Measurements from ENCODE around the gene VAV2. TPM values are rescaled to one million over a fixed set of nuclear protein-coding genes. Genes with fewer than 3 reads are reported as not detected.

VAV2 gene
- total and polyA plus RNA-seq, 9 of the 15 experiments (the other 6 are each of a cell fraction or from before 2014, with no cell fraction given), result 0.01 to 2.7 (median 1.0) TPM; not detected in 1

DNA sequence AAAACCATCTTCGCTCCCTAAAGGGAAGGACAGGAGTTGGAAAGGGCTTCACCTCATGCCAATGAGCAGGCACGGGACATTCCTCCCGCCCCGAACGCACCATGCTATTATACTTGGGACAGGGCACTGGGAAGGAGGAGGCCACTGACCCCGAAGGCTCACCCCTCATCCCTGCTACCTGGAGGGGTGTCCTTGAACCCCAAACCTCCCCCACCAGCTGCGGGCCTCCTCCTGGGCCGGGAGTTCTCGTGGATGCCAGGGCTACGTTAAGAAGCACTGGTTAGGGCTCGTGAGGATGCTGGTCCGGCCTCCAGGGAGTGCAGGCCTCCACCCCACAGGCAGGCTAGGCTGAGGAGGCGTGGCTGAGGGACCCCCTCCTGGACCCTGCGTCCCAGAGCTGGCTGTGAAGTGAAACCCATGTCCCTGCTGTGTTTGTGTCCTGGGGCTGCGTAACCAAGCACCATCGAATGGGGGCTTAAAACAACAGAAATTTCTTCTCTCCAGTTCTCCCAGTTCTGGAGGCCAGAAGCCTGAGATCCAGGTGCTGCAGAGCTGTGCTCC lies 142.9 kb downstream of the VAV2 start:
- FAIRE-seq (no peak), ATAC-seq (no peak), DNase-seq (ENCODE audit: extremely low read depth in 1 of 4, low spot score in 3 of 4) (no peak)
- Histone ChIP-seq H3K27ac (ENCODE audit: extremely low read depth, low read depth, low read length) (no peak overlapping the region), H4K20me1 (replicated peaks; ENCODE audit: control insufficient read depth, insufficient read depth, low read length) (peaks cover 23% of the 10 kb centered on the region), H3K9me3 (replicated peaks; ENCODE audit: control insufficient read depth, insufficient read depth, low read depth, low read length) (no peaks in the 10 kb centered on the region), H3K4me3 (no peak overlapping the region), H3K27me3 (ENCODE audit: control insufficient read depth in 2 of 2, insufficient read depth in 2 of 2, low read length in 2 of 2) (peaks cover 12 to 72% of the 10 kb centered on the region in 2 experiments; a peak in 4 of 5 replicates), H3K9me1 (ENCODE audit: control insufficient read depth, insufficient read depth, low read length) (no peaks in the 10 kb centered on the region), H3K4me2 (ENCODE audit: insufficient read depth, low read length) (no peak overlapping the region), H3K36me3 (ENCODE audit: control insufficient read depth, insufficient read depth, low read length) (no peaks in the 10 kb centered on the region), H3K9ac (ENCODE audit: insufficient read depth in 1 of 2, low read depth in 2 of 2, low read length in 2 of 2) (no peak overlapping the region), H3K79me2 (ENCODE audit: control insufficient read depth, insufficient read depth, low read length) (no peaks in the 10 kb centered on the region), H3K4me1 (replicated peaks in 1 of 2; ENCODE audit: control insufficient read depth in 2 of 2, insufficient read depth in 2 of 2, low read length in 2 of 2) (peaks cover 0 to 6% of the 10 kb centered on the region in 2 experiments; a peak in 2 of 5 replicates), H2AFZ (ENCODE audit: low read depth, low read length) (no peak overlapping the region)
- WGBS (ENCODE audit: insufficient coverage, low coverage, missing lambda C conversion rate), result 5% methylated on average over 16 of the region's 16 CpGs
- in situ Hi-C loops (cut with MboI) (no loop called here), intact Hi-C loops (cut with micrococcal nuclease) (no loop called here)
- ChIA-PET CTCF (ENCODE audit: low intra/inter-chr PET ratio) (no interaction called here), POLR2A (interaction anchor here (0.6 kb wide), 1 partner anchor 130 kb away, joined by 3 read pairs; no protein-coding TSS in a partner anchor)
- no TSS peak for BruUV-seq (replicated peaks)
- TF ChIP-seq, protein P1, sequence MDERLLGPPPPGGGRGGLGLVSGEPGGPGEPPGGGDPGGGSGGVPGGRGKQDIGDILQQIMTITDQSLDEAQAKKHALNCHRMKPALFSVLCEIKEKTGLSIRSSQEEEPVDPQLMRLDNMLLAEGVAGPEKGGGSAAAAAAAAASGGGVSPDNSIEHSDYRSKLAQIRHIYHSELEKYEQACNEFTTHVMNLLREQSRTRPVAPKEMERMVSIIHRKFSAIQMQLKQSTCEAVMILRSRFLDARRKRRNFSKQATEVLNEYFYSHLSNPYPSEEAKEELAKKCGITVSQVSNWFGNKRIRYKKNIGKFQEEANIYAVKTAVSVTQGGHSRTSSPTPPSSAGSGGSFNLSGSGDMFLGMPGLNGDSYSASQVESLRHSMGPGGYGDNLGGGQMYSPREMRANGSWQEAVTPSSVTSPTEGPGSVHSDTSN (CRISPR knock-in tag; IDR thresholded peaks at IDR 0.05; ENCODE audit: low read depth), result no peak
- TF ChIP-seq, protein P1 (tag; conservative IDR thresholded peaks at IDR 0.05; ENCODE audit: low read depth), result no peak
- TF ChIP-seq NONO (IDR thresholded peaks at IDR 0.05; ENCODE audit: low read depth in 2 of 2, low read length in 1 of 2), result no peak
- TF ChIP-seq POLR2B (IDR thresholded peaks at IDR 0.05; ENCODE audit: low read depth, partially characterized antibody), result no peak
- TF ChIP-seq JUN (IDR thresholded peaks at IDR 0.05; ENCODE audit: borderline replicate concordance, low read depth, low read length), result no peak
- TF ChIP-seq JUN (CRISPR knock-in tag; IDR thresholded peaks at IDR 0.05; ENCODE audit: borderline replicate concordance), result no peak
- TF ChIP-seq ADNP (tag; IDR thresholded peaks at IDR 0.05), result no peak

All from K562 (cell line).